UCSD-AML1 (cell line): ENCODE results near the gene LBX2.

ENCODE experiments used
- DNase-seq: peaks from one replicate; lab custom pipeline; 2025; ENCODE audit not compliant: unreplicated experiment; lab: John Stamatoyannopoulos, UW

The LBX2 gene, protein sequence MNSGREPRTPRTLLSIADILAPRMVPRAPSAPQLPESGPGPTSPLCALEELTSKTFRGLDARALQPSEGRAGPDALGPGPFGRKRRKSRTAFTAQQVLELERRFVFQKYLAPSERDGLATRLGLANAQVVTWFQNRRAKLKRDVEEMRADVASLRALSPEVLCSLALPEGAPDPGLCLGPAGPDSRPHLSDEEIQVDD

DNA sequence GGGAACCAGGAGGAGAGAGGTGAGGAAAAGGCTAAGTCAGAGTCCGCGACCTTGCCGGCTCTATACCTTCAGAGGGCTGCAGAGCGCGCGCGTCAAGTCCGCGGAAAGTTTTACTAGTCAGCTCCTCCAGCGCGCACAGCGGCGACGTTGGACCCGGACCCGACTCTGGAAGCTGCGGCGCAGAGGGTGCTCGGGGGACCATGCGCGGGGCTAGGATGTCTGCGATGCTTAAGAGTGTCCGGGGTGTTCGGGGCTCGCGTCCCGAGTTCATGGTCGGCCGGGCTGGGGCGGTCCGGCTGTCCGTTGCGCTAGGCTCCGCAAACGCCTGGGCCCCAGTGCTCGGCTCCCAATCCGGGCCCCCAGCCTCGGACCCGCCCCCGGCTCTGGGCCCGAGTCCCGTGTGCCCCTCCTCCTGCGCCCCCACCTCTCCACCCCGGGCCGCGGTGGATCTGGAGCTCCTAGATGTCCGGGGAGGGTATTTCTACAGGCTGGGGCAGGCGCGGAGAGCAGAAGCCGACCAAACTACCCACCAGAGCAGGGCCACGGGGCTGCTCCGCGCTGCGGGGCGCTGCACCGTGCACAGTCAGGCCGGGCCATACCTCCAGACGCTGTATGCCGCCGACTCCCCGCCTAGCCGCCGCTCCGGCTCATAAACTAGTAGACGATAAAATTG is at the start of gene LBX2:
Gene LBX2 (minus strand): TSS at position 337 of the 673 bp plus-strand sequence. CDS start 66 bp downstream, at position 271.
- no peak for DNase-seq

DNA sequence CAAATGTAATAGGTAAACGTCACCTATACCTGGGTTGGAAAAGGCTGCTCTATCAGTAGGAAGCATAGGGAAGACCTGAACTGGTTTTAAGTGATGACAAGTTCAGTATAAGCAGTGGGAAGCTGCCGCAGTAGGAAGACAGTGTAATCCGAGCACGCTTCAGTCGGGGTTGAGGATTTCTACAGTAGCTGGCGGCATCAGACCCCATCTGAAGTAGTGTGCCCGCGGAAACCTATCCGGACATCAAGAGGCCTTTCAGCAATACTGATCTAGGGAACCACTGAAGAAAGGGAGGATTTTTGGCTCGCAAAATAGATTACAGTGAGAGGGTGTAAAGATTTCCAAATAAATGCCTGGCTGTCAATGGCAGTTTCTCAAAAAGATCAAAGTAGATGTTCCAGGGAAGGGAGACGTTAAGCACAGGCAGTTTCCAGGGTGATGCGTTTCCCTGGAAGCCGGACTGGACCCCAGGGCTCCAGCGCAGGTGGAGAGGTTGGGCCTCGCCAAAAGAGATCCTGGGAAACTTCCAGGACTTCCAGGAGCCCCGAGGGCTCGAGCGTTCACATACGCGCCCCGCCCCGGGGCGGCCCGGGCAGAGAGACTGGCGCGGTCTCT is 49.0 kb upstream of the LBX2 start:
- no peak for DNase-seq

DNA sequence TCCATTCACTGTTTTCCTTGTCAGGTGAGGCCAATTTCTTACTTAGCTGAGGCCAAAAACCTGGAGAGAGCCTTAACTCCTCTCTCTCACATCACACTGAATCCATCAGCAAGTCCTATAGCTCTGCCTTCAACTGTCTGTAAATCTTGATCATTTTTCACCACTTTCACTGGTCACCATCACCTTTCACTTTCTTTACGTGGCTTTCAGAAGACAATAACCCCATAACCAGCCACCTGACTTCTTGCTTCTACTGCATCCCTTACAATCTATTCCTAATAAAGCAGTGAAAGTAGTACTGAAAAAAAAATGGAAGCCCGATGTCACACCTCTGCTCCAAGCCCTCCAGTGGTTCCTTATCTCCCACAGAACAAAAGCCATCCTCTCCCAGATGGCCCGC is 46.6 kb upstream of the LBX2 start:
- DNase-seq = no peak

DNA sequence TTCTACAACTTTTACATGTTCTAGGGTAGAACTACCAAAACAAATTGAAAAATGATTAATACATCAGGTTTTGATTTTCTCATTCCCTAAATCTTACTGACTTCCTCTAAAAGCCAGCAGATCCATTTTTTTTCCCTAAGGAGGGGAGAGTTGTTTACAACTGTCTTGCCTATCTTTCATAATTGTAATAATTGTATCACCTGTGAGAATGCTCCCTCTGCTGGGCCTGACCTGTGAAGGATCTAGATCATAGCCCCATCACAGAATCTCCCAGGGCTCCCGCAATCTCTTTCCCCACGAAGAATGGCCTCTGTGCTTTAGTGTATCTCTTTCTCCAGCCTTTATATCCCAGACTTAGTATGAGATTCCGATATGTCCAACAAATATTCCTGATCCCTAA is 45.2 kb upstream of the LBX2 start:
- no peak for DNase-seq

DNA sequence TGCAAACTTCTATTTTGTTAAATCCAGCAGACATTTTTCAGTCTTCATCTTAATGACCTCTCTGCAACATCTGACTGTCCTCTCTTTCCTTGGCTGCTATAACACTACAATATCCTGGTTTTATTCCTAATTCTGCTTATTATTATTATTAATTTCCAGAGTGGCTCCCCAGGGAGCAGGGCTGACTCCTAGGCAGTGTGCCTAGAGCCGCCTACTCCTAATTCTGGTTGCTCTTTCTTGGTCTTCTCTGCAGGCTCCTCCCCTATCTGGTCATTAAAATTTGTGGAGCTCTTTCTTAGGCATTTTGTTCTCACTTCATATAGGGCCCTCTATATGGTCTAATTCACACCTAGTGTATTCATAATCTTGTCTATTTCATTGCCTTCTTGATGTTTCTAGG is 43.6 kb upstream of the LBX2 start:
- DNase-seq = no peak

DNA sequence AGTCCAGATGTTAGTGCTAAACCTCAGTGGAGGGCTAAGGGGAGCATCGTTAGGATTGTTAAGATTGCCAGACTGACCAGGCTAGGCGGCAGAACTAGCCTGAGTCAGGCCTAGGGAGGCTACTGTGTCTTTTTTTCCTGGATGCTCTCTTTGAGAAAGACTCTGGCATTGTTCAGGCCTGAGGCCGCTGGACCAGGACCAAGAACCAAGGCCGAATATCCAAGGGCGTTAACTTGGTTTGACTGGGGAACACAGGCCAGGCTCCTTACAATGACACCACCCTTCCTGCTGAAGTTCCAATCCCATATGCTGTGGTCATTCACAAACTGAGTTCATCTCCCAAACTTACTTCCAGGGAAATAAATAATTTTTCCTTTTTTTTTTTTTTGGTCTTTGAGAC is 40.9 kb upstream of the LBX2 start:
- DNase-seq = no peak

DNA sequence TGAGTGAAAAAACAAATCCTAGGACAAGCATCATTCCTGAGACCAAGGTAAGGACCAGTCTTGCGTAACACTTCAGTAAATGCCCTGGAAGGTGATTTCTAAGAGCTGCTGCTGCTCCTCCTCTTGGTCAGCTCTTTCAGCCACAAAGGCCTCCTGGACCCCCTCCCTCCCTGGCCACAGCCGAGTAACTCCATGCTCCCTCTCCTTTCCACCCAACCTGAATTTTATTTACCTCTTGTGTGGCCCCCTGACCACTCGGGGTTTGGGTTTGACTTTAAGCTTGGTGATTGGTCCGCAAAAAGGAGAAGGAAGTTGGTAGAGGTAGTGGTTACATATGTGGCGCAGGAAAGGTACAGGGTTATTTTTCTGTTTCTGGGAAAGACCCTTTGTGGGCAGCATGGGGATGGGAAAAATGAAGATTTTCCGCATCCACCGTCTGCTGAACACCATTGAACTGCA is 39.5 kb upstream of the LBX2 start:
- peak; percentile 47 for DNase-seq

DNA sequence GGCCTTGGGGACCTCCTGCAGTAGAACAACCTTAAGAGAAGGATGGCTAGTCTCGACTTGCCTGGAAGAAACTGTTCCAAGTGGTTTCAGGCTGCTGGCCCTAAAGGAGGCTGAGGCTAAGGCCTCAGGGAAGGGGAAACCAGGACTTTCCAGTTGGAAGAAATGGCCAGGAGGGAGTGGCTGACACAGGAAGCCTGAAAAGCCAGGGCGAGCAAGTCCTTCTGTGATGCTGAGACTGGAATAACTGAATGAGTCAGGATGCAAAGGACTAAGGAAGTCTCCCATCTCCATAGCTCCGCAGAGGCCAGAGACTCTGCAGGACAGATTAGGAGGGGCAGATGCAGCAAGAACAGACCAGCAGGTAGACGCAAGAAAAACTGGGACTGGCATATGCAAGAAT is 37.7 kb upstream of the LBX2 start:
- DNase-seq = no peak

DNA sequence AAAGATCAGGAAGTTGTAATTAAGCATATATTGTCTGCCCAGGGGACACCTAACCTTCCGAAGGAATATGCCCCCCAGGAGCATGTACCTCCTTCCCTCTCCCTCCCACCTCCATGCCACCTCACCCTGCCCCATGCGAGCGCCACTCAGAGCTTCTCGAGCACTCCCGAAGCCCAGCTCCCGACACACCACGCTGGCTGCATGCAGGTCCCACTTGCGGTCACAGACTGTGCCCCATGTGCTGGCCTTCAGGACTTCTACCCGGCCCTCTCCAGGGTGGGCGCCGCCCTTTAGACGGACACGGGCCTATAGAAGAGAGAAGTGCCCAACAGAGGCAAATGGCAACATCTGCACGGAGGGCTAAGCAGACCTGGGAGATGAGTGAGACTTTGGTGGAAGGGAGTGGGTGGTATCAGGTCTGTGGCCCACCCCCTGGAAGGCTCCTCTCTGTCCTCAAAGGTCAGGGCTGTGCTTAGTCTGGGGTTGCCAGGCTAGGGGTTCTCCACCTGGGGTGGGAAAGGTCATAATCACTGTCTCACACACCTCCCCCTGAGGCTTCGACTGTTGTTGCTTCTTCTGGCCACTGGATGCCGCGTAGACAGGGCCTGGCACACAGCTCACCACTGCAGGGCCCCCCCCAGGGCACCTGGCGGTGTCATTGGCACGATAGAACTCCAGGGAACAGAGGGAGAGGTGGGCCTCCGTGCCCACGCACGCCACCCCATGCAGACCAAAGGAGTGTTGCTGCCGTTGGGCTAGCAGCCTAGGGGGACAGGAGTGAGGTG is 37.0 kb upstream of the LBX2 start:
- DNase-seq = no peak

DNA sequence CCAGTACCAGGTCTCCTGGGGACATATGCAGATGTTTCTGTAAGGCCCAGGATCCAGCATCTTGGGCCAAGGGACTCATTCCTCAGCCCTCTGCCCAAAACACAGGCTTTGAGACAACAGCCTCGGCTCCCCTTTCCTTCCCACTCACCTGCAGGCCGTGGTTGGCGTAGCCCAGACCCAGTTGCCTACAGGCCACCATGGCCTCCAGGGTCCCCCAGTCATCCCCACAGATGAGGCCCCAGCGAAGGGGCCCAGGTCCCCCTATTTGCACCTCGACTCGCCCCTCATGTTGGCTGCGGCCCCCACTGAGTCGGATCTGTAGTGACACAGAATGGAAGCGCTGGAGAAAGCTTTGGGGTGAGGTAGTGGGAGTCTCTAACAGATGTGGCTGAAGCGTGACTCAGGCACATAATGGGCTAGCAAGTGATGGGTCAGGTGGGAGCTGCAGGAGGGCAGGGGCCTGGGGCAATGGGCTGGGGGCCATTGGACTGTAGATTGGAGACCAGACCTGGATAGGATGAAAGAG is 36.1 kb upstream of the LBX2 start:
- DNase-seq = no peak

DNA sequence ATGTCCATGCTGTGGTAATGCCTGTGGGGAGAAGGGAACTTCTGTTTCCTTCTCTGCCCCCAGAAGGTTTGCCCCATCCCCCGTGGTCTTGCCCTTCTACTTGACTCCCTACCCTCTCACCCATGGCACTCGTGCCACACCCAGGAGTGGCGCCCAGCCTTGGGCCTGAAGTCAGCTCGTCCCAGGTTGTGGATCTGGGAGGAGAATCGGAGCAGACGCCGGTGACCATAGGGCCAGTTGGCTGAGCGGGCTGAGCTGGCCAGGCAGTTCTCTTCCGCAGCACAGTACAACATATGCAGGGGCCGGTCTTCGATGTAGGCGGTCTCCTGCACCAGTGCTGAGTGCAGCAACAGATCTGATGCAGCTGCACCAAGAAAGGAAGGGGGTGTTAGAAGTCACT is 35.0 kb upstream of the LBX2 start:
- DNase-seq = no peak

DNA sequence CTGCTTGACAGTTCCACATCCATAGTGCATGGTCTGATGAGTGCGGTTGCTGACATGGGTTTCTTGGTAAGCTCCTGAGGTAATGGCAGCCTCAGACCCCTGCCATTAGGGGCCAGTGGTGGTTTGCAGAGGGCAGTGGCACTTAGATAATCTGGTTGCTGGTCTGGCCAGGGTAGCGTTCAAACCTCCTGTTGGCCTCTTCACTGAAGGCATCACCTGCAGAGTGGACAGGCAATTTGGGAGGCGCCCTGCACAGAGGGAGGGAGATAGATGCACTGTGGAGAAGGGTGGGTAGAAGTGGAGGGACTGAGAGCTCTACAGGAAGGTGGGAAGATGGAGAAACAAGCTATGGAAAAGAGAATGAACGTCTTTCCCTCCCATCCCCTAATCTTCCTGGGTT is 34.1 kb upstream of the LBX2 start:
- DNase-seq = no peak

DNA sequence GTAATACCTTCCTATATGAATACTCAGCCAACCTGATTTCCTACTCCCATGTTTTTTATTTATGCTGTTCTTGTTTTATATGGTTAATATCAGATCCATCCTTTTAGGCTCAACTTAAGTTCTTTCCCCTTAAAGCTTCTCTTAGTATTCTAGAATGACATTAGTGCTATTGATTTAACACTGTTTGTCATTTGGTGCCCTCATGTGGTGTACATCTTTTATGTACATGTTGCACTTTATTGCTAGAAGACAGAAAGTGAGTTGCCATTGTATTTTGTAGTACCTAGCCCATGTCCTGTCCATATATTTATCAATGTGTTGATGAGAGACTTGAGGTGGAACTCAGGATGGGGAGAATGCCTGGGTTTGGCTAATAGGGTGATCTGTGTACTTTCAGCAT is 32.8 kb upstream of the LBX2 start:
- DNase-seq = no peak

DNA sequence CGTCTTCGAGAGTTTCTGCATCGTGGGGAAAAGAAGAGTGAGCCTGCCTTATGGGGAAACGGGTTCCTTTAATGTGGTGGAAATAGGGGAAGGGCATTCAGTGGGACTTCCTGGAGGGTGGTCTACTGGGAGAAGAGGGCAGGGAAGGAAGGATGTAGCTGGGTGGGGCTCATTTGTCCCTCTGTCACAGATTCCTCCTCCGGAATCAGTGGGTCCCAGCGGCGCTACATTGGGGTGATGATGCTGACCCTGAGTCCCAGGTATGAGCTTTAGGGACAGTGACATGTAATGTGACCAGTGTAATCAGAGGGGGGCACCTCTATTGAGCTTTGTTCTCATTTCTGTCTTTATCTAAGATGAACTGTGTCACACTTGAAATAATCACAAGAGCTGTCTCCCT is 32.3 kb upstream of the LBX2 start:
- no peak for DNase-seq

DNA sequence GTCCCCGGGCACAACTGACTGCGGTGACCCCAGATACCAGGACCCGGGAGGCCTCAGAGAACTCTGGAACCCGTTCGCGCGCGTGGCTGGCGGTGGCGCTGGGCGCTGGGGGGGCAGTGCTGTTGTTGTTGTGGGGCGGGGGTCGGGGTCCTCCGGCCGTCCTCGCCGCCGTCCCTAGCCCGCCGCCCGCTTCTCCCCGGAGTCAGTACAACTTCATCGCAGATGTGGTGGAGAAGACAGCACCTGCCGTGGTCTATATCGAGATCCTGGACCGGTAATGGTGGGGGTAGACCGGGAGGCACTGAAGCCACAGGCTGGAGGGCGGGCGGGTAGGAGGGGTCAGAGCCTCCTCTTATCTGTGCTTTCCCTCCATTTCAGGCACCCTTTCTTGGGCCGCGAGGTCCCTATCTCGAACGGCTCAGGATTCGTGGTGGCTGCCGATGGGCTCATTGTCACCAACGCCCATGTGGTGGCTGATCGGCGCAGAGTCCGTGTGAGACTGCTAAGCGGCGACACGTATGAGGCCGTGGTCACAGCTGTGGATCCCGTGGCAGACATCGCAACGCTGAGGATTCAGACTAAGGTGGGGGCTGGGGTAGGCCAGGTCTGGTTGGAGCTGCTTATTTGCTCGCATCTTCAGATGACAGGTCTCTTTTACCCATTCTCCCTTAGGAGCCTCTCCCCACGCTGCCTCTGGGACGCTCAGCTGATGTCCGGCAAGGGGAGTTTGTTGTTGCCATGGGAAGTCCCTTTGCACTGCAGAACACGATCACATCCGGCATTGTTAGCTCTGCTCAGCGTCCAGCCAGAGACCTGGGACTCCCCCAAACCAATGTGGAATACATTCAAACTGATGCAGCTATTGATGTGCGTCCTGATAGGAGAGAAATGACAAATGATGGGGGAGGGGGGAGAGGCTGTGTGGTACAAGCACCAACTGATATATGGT is 31.1 kb upstream of the LBX2 start:
- peak; percentile 68 for DNase-seq

DNA sequence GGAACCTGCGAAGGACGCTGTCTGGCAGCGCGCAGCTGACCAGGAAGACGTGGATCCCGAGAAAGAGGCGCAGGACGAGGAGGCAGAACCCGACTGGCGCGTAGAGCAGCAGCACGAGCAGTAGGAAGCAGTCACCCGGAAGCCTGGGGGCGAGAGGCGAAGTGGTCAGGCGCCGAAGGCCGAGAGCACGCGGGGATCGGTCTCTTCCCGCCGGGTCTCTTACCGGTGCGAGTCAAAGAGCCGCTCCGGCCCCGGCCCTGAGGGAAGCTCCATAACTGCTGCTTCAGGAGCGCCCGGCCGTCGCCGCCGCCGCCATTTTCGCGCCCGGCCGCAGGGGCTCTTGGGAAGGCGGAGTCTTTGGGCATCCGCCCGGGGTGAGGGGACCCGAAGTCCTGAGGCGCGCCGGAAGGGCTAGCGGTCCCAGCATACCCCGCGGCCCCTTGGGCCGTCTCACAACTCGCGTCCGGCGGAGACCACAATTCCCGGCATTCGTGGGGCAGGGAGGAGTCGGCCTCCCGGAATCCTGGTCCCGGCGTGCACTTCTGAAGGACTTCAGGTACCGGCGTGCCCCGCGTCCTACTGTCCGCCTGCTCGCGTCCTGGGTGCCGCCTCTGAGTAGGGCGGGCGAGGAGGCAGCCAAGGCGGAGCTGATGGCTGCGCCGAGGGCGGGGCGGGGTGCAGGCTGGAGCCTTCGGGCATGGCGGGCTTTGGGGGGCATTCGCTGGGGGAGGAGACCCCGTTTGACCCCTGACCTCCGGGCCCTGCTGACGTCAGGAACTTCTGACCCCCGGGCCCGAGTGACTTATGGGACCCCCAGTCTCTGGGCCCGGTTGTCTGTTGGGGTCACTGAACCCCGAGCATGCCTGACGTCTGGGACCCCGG is 30.2 kb upstream of the LBX2 start, which contains the start of the genes AUP1 and HTRA2:
Gene AUP1 (minus strand): TSS at position 350 of the 882 bp plus-strand sequence. CDS start 77 bp downstream, at position 273.
Gene HTRA2 (plus strand): TSS at position 577 of the 882 bp plus-strand sequence. CDS start 74 bp downstream, at position 651.
- DNase-seq = peak; percentile 99

DNA sequence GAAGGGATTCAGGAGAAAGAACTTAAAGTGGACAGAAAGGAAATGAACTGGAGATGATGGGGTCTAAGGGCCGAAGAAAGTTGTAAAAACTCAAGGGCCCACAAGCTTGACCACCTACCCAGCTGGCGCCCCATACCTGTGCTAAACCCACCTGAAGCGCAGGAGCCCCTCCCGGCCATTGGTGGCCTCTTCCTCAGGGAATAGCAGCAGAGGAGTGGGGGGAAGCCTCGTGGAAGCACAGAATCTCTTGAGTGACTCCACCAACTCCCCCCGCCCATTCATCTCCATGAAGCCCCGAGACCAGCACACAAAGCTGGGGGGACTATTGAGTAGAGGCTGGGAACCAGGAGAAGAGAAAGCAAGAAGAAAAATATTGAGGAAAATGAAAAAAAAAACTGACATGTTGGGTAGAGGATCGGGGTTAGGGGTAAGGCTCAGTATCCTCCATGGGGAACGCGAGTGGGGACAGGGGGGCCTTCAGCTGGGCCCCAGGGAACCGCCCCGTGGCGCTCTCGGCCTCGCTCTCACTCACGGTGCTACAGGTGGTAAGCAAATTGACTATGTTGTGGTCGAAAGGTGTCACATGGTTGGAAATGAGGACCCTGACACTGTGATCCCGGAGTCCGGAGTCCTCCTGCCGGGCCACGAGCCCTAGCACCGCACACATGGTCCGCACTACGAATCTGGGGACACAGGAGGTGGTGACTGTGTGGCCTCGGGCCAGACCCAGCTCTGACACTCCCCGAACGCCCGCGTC is 29.4 kb upstream of the LBX2 start:
- no peak for DNase-seq

DNA sequence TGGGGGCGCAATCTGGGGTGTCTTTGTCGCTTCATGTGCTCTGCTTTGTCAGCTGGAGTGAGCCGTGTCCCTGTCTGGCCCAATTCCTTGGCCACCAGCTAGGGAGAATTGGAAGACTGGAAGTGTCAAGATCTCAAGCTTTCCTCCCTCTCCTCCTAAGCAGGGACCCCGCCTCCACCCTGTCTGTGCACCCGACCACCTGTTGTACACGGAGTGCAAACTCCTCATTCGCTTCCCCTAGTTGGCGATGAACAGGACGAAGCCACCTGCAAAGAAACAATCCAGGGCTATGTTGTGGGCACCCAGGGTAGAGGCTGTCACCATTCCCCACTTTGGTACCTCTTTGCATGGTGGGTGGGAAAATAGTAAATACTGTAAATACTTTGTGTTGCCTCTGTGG is 28.3 kb upstream of the LBX2 start:
- DNase-seq = no peak
